Measurements from ENCODE around the gene NUTM2G.
"Not testable (repeated sequence)": the region's sequence is repeated elsewhere in the genome, so short reads cannot be mapped to it uniquely, and the experiment has no call there.

Gene NUTM2G

DNA sequence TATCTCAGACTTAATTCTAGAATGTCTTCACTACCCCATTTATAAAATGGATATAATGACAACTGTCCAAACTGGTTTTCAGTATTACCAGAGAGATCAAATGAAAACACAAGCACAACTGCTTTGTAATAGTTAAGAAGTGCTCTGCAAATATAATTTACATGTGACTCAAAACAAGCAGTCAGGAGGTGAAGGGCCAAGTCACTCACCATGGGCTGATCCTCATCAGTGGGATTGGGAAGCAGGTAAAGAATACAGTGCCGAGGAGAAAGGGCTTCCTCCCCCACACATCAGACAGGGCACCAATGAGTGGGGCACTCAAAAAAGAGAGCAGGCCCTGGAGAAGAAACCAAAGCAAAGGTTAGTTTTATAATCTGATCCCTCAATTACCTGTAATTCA lies 20.7 kb downstream of the NUTM2G start:
- not testable (repeated sequence) for DNase-seq

DNA sequence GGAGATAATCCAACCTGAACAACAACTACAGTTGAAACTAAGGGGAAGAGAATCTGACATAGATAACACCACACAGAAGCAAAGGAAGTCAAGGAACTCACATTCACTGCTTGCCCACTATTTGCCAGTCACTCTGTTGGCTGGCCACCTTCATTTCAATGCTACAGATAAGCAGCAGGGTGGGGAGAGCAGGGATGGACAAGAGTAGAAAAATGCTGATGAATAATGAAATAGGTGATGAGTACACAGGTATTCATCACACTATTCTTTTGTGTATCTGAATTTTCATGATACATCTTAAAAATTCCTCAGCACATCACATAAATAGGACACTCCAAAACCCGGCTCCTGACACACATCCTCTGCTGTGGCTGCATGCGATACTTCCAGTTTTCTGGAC lies 21.9 kb downstream of the NUTM2G start:
- DNase-seq, result not testable (repeated sequence)

DNA sequence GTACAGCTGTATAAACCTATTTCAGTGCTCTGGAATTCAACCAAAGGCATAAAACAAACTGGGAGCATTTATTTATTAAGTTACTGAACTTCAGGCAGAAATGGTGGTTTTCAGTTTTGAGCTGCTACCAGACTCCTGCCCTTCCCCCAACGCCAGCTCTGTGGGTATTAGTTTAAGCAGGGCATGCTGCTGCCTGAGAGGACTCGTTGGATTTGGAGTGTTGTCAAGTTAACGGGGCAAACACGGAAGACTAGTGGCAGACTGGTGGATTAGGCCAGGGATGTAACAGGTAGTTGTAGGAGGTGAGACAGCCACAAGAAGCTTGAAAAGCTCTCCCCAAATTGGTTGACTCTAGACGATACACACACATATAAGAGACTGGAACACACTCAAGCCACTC lies 38.9 kb downstream of the NUTM2G start:
- DNase-seq, result not testable (repeated sequence)

DNA sequence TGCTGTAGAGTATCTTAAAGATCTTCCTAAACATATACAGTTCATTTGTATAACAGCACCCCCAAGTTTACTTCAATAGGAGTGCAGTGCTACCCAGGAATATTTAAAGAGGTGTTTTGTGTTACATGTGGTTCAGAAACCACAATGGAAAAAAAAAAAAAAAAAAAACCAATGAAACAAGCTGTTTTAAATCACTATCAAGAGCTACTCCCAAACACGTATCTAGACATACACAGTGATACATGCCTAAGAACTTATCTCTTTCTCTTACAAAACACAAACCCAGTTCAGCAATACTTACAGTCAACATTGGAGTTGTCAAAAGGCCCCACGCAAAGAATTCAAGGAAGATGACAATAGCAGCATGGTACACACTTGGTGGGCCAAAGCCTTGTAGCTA lies 43.9 kb downstream of the NUTM2G start:
- not testable (repeated sequence) for DNase-seq

DNA sequence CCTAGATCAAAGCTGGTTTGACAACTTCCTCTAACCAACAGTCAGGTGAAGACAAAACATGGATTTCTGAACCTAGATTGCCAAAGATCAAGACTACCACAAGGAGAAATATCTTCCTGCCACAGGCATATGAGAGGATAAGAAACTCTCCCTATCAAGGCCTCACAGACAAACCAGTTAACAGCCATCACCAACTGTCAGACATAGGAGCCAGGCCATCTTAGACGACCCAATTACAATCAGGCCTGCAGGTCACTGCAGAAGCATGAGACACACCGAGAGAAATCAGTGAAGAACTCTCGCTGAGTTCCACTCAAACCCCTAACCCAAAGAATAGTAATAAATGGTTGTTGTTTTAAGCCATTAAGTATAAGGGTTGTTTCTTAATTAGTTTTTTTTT lies 45.4 kb downstream of the NUTM2G start:
- not testable (repeated sequence) for DNase-seq

DNA sequence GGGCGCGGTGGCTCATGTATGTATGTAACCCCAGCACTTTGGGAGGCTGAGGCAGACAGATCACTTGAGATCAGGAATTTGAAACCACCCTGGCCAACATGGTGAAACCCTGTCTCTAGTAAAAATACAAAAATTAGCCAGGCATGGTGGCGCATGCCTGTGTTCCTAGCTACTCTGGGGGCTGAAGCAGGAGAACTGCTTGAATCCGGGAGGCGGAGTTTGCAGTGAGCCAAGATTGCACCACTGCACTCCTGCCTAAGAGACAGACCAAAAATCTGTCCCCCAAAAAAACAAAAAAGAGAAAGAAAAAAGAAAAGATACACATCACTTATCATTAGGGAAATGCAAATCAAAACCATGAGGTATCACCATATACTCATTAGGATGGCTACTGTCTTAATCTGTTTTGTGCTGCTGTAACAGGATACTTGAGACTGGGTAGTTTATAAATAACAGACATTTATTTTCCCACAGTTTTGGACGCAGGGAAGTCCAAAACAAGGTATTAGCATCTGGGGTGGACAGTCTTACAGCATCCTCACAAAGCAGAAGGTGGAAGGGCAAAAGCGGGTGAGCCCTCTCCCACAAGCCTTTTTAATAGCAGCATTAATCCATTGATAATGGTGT lies 55.0 kb downstream of the NUTM2G start:
- not testable (repeated sequence) for DNase-seq

DNA sequence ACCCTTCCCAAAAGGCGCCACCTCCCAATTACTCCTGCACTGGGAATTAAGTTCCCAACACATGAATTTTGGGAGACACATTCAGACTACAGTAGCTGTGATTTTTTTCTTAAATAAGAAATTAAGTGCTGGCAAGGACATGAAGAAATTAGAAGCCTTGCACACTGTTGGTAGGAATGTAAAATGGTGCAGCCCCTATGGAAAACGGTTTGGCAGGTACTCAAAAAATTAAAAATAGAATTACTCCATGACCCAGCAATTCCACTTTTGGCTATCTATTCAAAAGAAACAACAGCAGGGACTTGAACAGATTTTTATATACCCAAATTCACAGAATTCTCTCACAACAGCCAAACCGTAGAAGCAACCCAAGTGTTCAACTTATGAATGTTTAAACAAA lies 55.5 kb downstream of the NUTM2G start:
- not testable (repeated sequence) for DNase-seq

DNA sequence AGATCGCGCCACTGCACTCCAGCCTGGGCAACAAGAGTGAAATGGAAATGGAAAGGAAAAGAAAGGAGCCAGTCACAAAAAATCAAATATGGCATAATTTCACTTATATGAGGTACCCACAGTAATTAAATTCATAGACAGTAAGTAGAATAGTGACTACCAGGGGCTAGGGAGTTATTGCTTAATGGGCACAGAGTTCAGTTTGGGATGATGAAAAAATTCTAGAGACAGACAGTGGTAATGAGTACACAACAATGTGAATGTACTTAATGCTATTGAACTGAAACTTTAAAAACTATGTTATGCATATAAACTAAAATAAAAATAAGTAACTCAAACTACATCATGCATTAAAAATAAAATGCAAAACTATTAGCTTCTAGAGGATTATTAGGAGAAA lies 56.2 kb downstream of the NUTM2G start:
- not testable (repeated sequence) for DNase-seq

Measured in CD4-positive, alpha-beta T cell treated with Interleukin-10 for 1 hour (primary cell).